HepG2 (cell line): ENCODE measurements around the gene ATXN2. TPM values are rescaled to one million over a fixed set of nuclear protein-coding genes. Genes with fewer than 3 reads are reported as not detected.

Experiments used
- ATAC-seq: fragments of 200-7000 bp; cut with Tn5 transposase; 3 replicates; pipeline ENCODE4 v1.9.1; 2020; ENCODE audit warnings: mild to moderate bottlenecking, moderate library complexity
- BruUV-seq: library from RNA; stranded (reverse); fragments of 400-500 nt; replicated peaks from 2 replicates; lab custom pipeline; 2021; lab: Mats Ljungman, UMichigan
- CTCF ChIA-PET: fragments of 300-600 bp; formaldehyde crosslinking; extraction: SDS; loops from one replicate; lab custom pipeline; 2021; ENCODE audit warnings: low total read pairs, inconsistent platforms, low intra/inter-chr PET ratio; lab: Yijun Ruan, JAX
- POLR2A ChIA-PET: fragments of 350-600 bp; sonication (Branson Sonifier 250); formaldehyde crosslinking; loops from one replicate; lab custom pipeline; 2020; ENCODE audit warnings: antibody characterized with exemption, inconsistent platforms; lab: Yijun Ruan, JAX
- DNase-seq: peaks from one replicate; pipeline ENCODE4 v3.0.0-alpha.2; 2015; ENCODE audit warnings: low spot score
- FAIRE-seq: peaks from 3 replicates; lab custom pipeline; 2011; peaks lifted over from hg19 to GRCh38; lab: Jason Lieb, UNC
- H2AFZ ChIP-seq: one replicate; pipeline ENCODE4 v1.6.1; 2011; ENCODE audit warnings: low read length, inconsistent platforms
- H3K27ac ChIP-seq: fragments of 300-600 bp; 3 replicates; pipeline ENCODE4 v1.8.0; 2011; ENCODE audit warnings: mixed run types, mild to moderate bottlenecking, mixed read lengths, low read length, inconsistent platforms; ENCODE audit not compliant: insufficient read depth; ENCODE audit errors: extremely low read length
- H3K27me3 ChIP-seq, 2 experiments: fragments of 200-600 bp in 1 of 2; 2 replicates in 1 of 2; 3 replicates in 1 of 2; pipeline versions ENCODE4 v1.6.0 to v1.8.0; 2011; ENCODE audit warnings: low read length in 2 of 2, mild to moderate bottlenecking in 2 of 2, moderate library complexity in 2 of 2, inconsistent platforms in 1 of 2; ENCODE audit not compliant: insufficient read depth in 2 of 2, control insufficient read depth in 1 of 2
- H3K36me3 ChIP-seq, 2 experiments: fragments of 200-600 bp in 1 of 2; replicated peaks in 1 of 2; 2 replicates in 1 of 2; 3 replicates in 1 of 2; pipeline versions ENCODE4 v1.5.1 to v1.8.0; 2011; ENCODE audit warnings: low read length in 2 of 2, inconsistent platforms in 1 of 2; ENCODE audit not compliant: insufficient read depth in 2 of 2, control insufficient read depth in 1 of 2
- H3K4me1 ChIP-seq: 2 replicates; pipeline ENCODE4 v1.5.1; 2012; ENCODE audit warnings: low read length, inconsistent platforms; ENCODE audit not compliant: insufficient read depth
- H3K4me2 ChIP-seq: 2 replicates; pipeline ENCODE4 v1.6.0; 2011; ENCODE audit warnings: low read depth, low read length, inconsistent platforms
- H3K4me3 ChIP-seq, 3 experiments: fragments of 200-600 bp in 1 of 3; sonication (generic), shearing (Covaris generic) in 1 of 3; replicated peaks in 1 of 3; 2 replicates each; pipeline ENCODE4 v1.5.1; 2011 to 2016; ENCODE audit warnings: low read length in 3 of 3, inconsistent platforms in 2 of 3, low read depth in 2 of 3, mild to moderate bottlenecking in 2 of 3, control low read depth in 1 of 3, mixed read lengths in 1 of 3; ENCODE audit not compliant: insufficient read depth in 1 of 3
- H3K79me2 ChIP-seq: one replicate; pipeline ENCODE4 v1.6.1; 2011; ENCODE audit warnings: low read length, inconsistent platforms; ENCODE audit not compliant: insufficient read depth
- H3K9ac ChIP-seq: 2 replicates; pipeline ENCODE4 v1.6.0; 2011; ENCODE audit warnings: mild to moderate bottlenecking, low read depth, low read length, inconsistent platforms; ENCODE audit not compliant: insufficient read depth
- H3K9me3 ChIP-seq: 2 replicates; pipeline ENCODE4 v1.5.1; 2012; ENCODE audit warnings: mild to moderate bottlenecking, low read length
- H4K20me1 ChIP-seq: 2 replicates; pipeline ENCODE4 v1.6.0; 2011; ENCODE audit warnings: inconsistent platforms, mild to moderate bottlenecking, low read length, moderate library complexity; ENCODE audit not compliant: insufficient read depth
- HOXA3 ChIP-seq: sonication (generic); formaldehyde crosslinking; IDR thresholded peaks from 2 replicates; pipeline ENCODE4 v1.5.0; 2020; ENCODE audit warnings: missing genetic modification reagents
- KLF12 ChIP-seq: sonication (generic); formaldehyde crosslinking; IDR thresholded peaks from 2 replicates; pipeline ENCODE4 v1.4.0; 2020; ENCODE audit warnings: missing genetic modification reagents, borderline replicate concordance
- MEIS2 ChIP-seq: sonication (generic); formaldehyde crosslinking; IDR thresholded peaks from 2 replicates; pipeline ENCODE4 v1.9.0; 2021; ENCODE audit warnings: mild to moderate bottlenecking, missing genetic modification reagents
- NFKB2 ChIP-seq: sonication (generic); formaldehyde crosslinking; IDR thresholded peaks from 2 replicates; pipeline ENCODE4 v1.4.0; 2020; ENCODE audit warnings: missing genetic modification reagents, borderline replicate concordance
- PATZ1 ChIP-seq: sonication (generic); formaldehyde crosslinking; IDR thresholded peaks from 2 replicates; pipeline ENCODE4 v1.4.0; 2020; ENCODE audit warnings: missing genetic modification reagents
- PHB2 ChIP-seq: fragments of 450-650 bp; IDR thresholded peaks from 2 replicates; pipeline ENCODE4 v1.6.1; 2018; ENCODE audit not compliant: partially characterized antibody
- RFXAP ChIP-seq: sonication (generic); formaldehyde crosslinking; IDR thresholded peaks from 2 replicates; pipeline ENCODE4 v1.4.0; 2020; ENCODE audit warnings: missing genetic modification reagents, borderline replicate concordance
- SAP130 ChIP-seq: IDR thresholded peaks from 2 replicates; pipeline ENCODE4 v1.6.1; 2016; ENCODE audit warnings: low read depth
- SNAPC5 ChIP-seq: sonication (generic); formaldehyde crosslinking; IDR thresholded peaks from 2 replicates; pipeline ENCODE4 v1.8.1; 2023; ENCODE audit warnings: mild to moderate bottlenecking, missing genetic modification reagents, borderline replicate concordance
- TP53 ChIP-seq: sonication (generic); formaldehyde crosslinking; conservative IDR thresholded peaks from 2 replicates; pipeline ENCODE4 v1.4.0; 2020; ENCODE audit warnings: missing genetic modification reagents
- YEATS4 ChIP-seq: sonication (generic); formaldehyde crosslinking; IDR thresholded peaks from 2 replicates; pipeline ENCODE4 v1.4.0; 2020; ENCODE audit warnings: missing genetic modification reagents, borderline replicate concordance
- ZBTB7A ChIP-seq: sonication (generic); formaldehyde crosslinking; IDR thresholded peaks from 2 replicates; pipeline ENCODE4 v1.8.0; 2022; ENCODE audit warnings: mild to moderate bottlenecking, missing genetic modification reagents
- ZNF224 ChIP-seq: sonication (generic); formaldehyde crosslinking; IDR thresholded peaks from 2 replicates; pipeline ENCODE4 v1.5.0; 2020; ENCODE audit warnings: mild to moderate bottlenecking, missing genetic modification reagents
- ZNF333 ChIP-seq: sonication (generic); formaldehyde crosslinking; IDR thresholded peaks from 2 replicates; pipeline ENCODE4 v1.4.0; 2020; ENCODE audit warnings: mild to moderate bottlenecking, missing genetic modification reagents, borderline replicate concordance
- ZNF430 ChIP-seq: sonication (generic); formaldehyde crosslinking; IDR thresholded peaks from 2 replicates; pipeline ENCODE4 v1.9.0; 2021; ENCODE audit warnings: mild to moderate bottlenecking, missing genetic modification reagents
- ZNF546 ChIP-seq: sonication (generic); formaldehyde crosslinking; conservative IDR thresholded peaks from 2 replicates; pipeline ENCODE4 v1.8.1; 2023; ENCODE audit warnings: mild to moderate bottlenecking, missing genetic modification reagents
- ZNF605 ChIP-seq: sonication (generic); formaldehyde crosslinking; IDR thresholded peaks from 2 replicates; pipeline ENCODE4 v1.8.0; 2022; ENCODE audit warnings: mild to moderate bottlenecking, missing genetic modification reagents
- ZNF788 ChIP-seq: sonication (generic); formaldehyde crosslinking; IDR thresholded peaks from 2 replicates; pipeline ENCODE4 v1.5.0; 2020; ENCODE audit warnings: mild to moderate bottlenecking, missing genetic modification reagents, borderline replicate concordance
- WGBS: methylation state at CpG from one replicate; pipeline ENCODE4 v1.1.6; 2017; ENCODE audit warnings: low lambda C conversion rate; 5-methylcytosine and 5-hydroxymethylcytosine counted together
- in situ Hi-C: cut with HindIII; loops from 2 replicates; pipeline ENCODE4 v1.10.0; 2017; ENCODE audit warnings: low pct_unique_long_range_greater_than_20kb; ENCODE audit not compliant: extremely low pct_ligation_motif_present
- intact Hi-C: fragments of 100-400 bp; cut with micrococcal nuclease; formaldehyde crosslinking; loops from one replicate; pipeline ENCODE4 v1.10.0; 2022; ENCODE audit not compliant: unreplicated experiment
- polyA plus RNA-seq, 8 experiments: library from polyadenylated mRNA; depleted of rRNA in 3 of 8; stranded (reverse) in 7 of 8; unstranded in 1 of 8; fragments of >200 nt; fragmentation: Illumina TruSeq in 4 of 8; extraction: Trizol in 4 of 8; gene quantifications; 2 replicates each; pipeline versions ENCODE4 v1.2.1 to v1.2.3, GENCODE V29; 2011 to 2016; ENCODE audit warnings: low read depth in 4 of 8, missing spikeins in 1 of 8, mixed read lengths in 1 of 8; ENCODE audit not compliant: insufficient read depth in 1 of 8
- total RNA-seq, 5 experiments: library from RNA; depleted of rRNA; stranded (reverse); fragments of >200 nt; fragmentation: Illumina TruSeq; extraction: Trizol; gene quantifications; 2 replicates each; pipeline ENCODE4 v1.2.3, GENCODE V29; 2016; ENCODE audit warnings: low read depth in 1 of 5

The ATXN2 gene
- total and polyA plus RNA-seq, 2 of the 13 experiments (the other 11 are each of a cell fraction or from before 2014, with no cell fraction given): 18.1 to 27.1 TPM

- H3K27me3 ChIP-seq: no peaks in the 10 kb centered on the region; a peak in 1 of 5 replicates
- TSS peak; percentile 36 for BruUV-seq
- H3K36me3 ChIP-seq: 0 out of 5 replicates have a peak, but pooled peaks cover 0 to 5% of the 10 kb centered on the region in 2 experiments
- intact Hi-C loops: no loop called here
- peaks cover 28% of the 10 kb centered on the region for H4K20me1 ChIP-seq
- in situ Hi-C loops: no loop called here
- peak overlapping the region; percentile 81 for H3K9ac ChIP-seq
- H3K79me2 ChIP-seq: peaks cover 30% of the 10 kb centered on the region
- ChIA-PET POLR2A (no interaction called here), CTCF (no interaction called here)
- H2AFZ ChIP-seq: no peak overlapping the region
- ATAC-seq (no peak), FAIRE-seq (no peak), DNase-seq (no peak)
- H3K4me1 ChIP-seq: peaks cover 45% of the 10 kb centered on the region
- H3K4me2 ChIP-seq: peak overlapping the region; percentile 84
- peak overlapping the region; percentile 33 for H3K27ac ChIP-seq
- H3K4me3 ChIP-seq: peak overlapping the region; percentile 92 to 95 (median 93)
- 8% methylated on average over 9 of the region's 34 CpGs for WGBS
- no peaks in the 10 kb centered on the region for H3K9me3 ChIP-seq
- TF ChIP-seq PATZ1 (CRISPR knock-in tag) (peak; percentile 59), SAP130 (peak; percentile 30; the same call in 1 of the 2 replicates), PHB2 (no peak), ZNF605 (CRISPR knock-in tag) (peak; percentile 34; the same call in 1 of the 2 replicates), ZNF546 (CRISPR knock-in tag) (0 out of 2 replicates have a peak, but pooled peaks have one; percentile 47), TP53 (CRISPR knock-in tag) (no peak), ZNF430 (CRISPR knock-in tag) (0 out of 2 replicates have a peak, but pooled peaks have one; percentile 53), NFKB2 (0 out of 2 replicates have a peak, but pooled peaks have one; percentile 39), KLF12 (CRISPR knock-in tag) (0 out of 2 replicates have a peak, but pooled peaks have one; percentile 43), SNAPC5 (CRISPR knock-in tag) (no peak), HOXA3 (peak; percentile 33; the same call in 1 of the 2 replicates), YEATS4 (CRISPR knock-in tag) (0 out of 2 replicates have a peak, but pooled peaks have one; percentile 28), ZNF333 (CRISPR knock-in tag) (no peak), ZNF224 (CRISPR knock-in tag) (no peak), RFXAP (CRISPR knock-in tag) (0 out of 2 replicates have a peak, but pooled peaks have one; percentile 53), ZNF788 (CRISPR knock-in tag) (0 out of 2 replicates have a peak, but pooled peaks have one; percentile 7), ZBTB7A (CRISPR knock-in tag) (peak; percentile 54; the same call in 1 of the 2 replicates), MEIS2 (CRISPR knock-in tag) (0 out of 2 replicates have a peak, but pooled peaks have one; percentile 25)
These were observed 192.4 kb downstream of the ATXN2 start for GRCh38 chr12:111406474-111407376.
